Suppressor macrophage (primary cell): ENCODE results near the gene TPSD1.
"Not testable (repeated sequence)": the region's sequence is repeated elsewhere in the genome, so short reads cannot be mapped to it uniquely, and the experiment has no call there.

Experiments used
- DNase-seq, 4 experiments: peaks; one replicate each; pipeline ENCODE4 v3.0.0-alpha.2; 2020 to 2022

Gene TPSD1

GRCh38 chr16:1282324-1282973, 26.6 kb downstream of the TPSD1 start:
- DNase-seq, result peak in 2 of 4 experiments; percentile 26 to 51

GRCh38 chr16:1283296-1283695, 27.4 kb downstream of the TPSD1 start:
- DNase-seq, result peak in 2 of 4 experiments; percentile 18 to 53

GRCh38 chr16:1283996-1284616, 28.2 kb downstream of the TPSD1 start:
- DNase-seq, result no peak

- DNase-seq, result no peak
These were observed 30.0 kb downstream of the TPSD1 start for GRCh38 chr16:1285669-1286512.

GRCh38 chr16:1286513-1287094, 30.7 kb downstream of the TPSD1 start:
- no peak for DNase-seq

- DNase-seq, result no peak
These were observed 32.3 kb downstream of the TPSD1 start for GRCh38 chr16:1287982-1288670.

- no peak for DNase-seq
These were observed 33.1 kb downstream of the TPSD1 start for GRCh38 chr16:1288813-1289476.

- no peak for DNase-seq
These were observed 33.6 kb downstream of the TPSD1 start for GRCh38 chr16:1289477-1289866.

- peak in 2 of 4 experiments; percentile 28 to 44 for DNase-seq
These were observed 34.2 kb downstream of the TPSD1 start for GRCh38 chr16:1290063-1290501.

- DNase-seq, result no peak
These were observed 35.1 kb downstream of the TPSD1 start for GRCh38 chr16:1290860-1291575.

- DNase-seq, result no peak
These were observed 35.7 kb downstream of the TPSD1 start for GRCh38 chr16:1291576-1291974.

GRCh38 chr16:1292208-1292607, 36.3 kb downstream of the TPSD1 start:
- not testable (repeated sequence) for DNase-seq

GRCh38 chr16:1292808-1293207, 36.9 kb downstream of the TPSD1 start:
- not testable (repeated sequence) for DNase-seq

- DNase-seq, result no peak
These were observed 38.2 kb downstream of the TPSD1 start for GRCh38 chr16:1293921-1294656.

- DNase-seq, result no peak
These were observed 39.6 kb downstream of the TPSD1 start for GRCh38 chr16:1295465-1295864.

- DNase-seq, result not testable (repeated sequence)
These were observed 40.8 kb downstream of the TPSD1 start for GRCh38 chr16:1296688-1297017.

GRCh38 chr16:1297018-1297696, 41.3 kb downstream of the TPSD1 start:
- peak; percentile 26 to 65 (median 51) for DNase-seq

- DNase-seq, result no peak
These were observed 42.5 kb downstream of the TPSD1 start for GRCh38 chr16:1298406-1298805.

- DNase-seq, result no peak
These were observed 43.4 kb downstream of the TPSD1 start for GRCh38 chr16:1299012-1299867.
